ENCODE results near the gene TMEM61.

- no peak for TF ChIP-seq ZNF232 (CRISPR knock-in tag; IDR thresholded peaks at IDR 0.05)
- TF ChIP-seq CBFB (CRISPR knock-in tag; IDR thresholded peaks at IDR 0.05; ENCODE audit: low read depth), result no peak
- TF ChIP-seq FOXP1 (CRISPR knock-in tag; IDR thresholded peaks at IDR 0.05; ENCODE audit: borderline replicate concordance), result no peak
- TF ChIP-seq FOXJ3 (CRISPR knock-in tag; IDR thresholded peaks at IDR 0.05; ENCODE audit: borderline replicate concordance), result no peak
- no peak for TF ChIP-seq MAX (CRISPR knock-in tag; IDR thresholded peaks at IDR 0.05)
- TF ChIP-seq, protein P1, sequence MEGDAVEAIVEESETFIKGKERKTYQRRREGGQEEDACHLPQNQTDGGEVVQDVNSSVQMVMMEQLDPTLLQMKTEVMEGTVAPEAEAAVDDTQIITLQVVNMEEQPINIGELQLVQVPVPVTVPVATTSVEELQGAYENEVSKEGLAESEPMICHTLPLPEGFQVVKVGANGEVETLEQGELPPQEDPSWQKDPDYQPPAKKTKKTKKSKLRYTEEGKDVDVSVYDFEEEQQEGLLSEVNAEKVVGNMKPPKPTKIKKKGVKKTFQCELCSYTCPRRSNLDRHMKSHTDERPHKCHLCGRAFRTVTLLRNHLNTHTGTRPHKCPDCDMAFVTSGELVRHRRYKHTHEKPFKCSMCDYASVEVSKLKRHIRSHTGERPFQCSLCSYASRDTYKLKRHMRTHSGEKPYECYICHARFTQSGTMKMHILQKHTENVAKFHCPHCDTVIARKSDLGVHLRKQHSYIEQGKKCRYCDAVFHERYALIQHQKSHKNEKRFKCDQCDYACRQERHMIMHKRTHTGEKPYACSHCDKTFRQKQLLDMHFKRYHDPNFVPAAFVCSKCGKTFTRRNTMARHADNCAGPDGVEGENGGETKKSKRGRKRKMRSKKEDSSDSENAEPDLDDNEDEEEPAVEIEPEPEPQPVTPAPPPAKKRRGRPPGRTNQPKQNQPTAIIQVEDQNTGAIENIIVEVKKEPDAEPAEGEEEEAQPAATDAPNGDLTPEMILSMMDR (IDR thresholded peaks at IDR 0.05), result no peak
- TF ChIP-seq, protein P2, sequence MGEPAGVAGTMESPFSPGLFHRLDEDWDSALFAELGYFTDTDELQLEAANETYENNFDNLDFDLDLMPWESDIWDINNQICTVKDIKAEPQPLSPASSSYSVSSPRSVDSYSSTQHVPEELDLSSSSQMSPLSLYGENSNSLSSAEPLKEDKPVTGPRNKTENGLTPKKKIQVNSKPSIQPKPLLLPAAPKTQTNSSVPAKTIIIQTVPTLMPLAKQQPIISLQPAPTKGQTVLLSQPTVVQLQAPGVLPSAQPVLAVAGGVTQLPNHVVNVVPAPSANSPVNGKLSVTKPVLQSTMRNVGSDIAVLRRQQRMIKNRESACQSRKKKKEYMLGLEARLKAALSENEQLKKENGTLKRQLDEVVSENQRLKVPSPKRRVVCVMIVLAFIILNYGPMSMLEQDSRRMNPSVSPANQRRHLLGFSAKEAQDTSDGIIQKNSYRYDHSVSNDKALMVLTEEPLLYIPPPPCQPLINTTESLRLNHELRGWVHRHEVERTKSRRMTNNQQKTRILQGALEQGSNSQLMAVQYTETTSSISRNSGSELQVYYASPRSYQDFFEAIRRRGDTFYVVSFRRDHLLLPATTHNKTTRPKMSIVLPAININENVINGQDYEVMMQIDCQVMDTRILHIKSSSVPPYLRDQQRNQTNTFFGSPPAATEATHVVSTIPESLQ (CRISPR knock-in tag; IDR thresholded peaks at IDR 0.05), result no peak
- TF ChIP-seq GABPB1 (CRISPR knock-in tag; IDR thresholded peaks at IDR 0.05), result no peak
- no peak for TF ChIP-seq NFYB (CRISPR knock-in tag; conservative IDR thresholded peaks at IDR 0.05; ENCODE audit: low read depth)
- no peak for TF ChIP-seq MLX (CRISPR knock-in tag; IDR thresholded peaks at IDR 0.05)
- TF ChIP-seq, protein P3, sequence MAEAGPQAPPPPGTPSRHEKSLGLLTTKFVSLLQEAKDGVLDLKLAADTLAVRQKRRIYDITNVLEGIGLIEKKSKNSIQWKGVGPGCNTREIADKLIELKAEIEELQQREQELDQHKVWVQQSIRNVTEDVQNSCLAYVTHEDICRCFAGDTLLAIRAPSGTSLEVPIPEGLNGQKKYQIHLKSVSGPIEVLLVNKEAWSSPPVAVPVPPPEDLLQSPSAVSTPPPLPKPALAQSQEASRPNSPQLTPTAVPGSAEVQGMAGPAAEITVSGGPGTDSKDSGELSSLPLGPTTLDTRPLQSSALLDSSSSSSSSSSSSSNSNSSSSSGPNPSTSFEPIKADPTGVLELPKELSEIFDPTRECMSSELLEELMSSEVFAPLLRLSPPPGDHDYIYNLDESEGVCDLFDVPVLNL (CRISPR knock-in tag; IDR thresholded peaks at IDR 0.05; ENCODE audit: borderline replicate concordance, low read depth), result no peak
- no peak for TF ChIP-seq CREM (CRISPR knock-in tag; IDR thresholded peaks at IDR 0.05)
- TF ChIP-seq, protein P4, sequence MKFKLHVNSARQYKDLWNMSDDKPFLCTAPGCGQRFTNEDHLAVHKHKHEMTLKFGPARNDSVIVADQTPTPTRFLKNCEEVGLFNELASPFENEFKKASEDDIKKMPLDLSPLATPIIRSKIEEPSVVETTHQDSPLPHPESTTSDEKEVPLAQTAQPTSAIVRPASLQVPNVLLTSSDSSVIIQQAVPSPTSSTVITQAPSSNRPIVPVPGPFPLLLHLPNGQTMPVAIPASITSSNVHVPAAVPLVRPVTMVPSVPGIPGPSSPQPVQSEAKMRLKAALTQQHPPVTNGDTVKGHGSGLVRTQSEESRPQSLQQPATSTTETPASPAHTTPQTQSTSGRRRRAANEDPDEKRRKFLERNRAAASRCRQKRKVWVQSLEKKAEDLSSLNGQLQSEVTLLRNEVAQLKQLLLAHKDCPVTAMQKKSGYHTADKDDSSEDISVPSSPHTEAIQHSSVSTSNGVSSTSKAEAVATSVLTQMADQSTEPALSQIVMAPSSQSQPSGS (CRISPR knock-in tag; IDR thresholded peaks at IDR 0.05; ENCODE audit: borderline replicate concordance, low read depth), result no peak
Observed at GRCh38 chr1:55038974-55039341, 58.5 kb downstream of the TMEM61 start.
